ENCODE measurements around the gene AKAP17A.

Gene AKAP17A

GRCh38 chrX:1609311-1609710 lies 17.9 kb downstream of the AKAP17A start:
- Histone ChIP-seq H3K9ac (ENCODE audit: low read length) (no peak overlapping the region), H3K36me3 (ENCODE audit: insufficient read depth, low read length) (peaks cover 5% of the 10 kb centered on the region), H3F3A (ENCODE audit: insufficient read depth, low read length) (0 out of 2 replicates have a peak, but pooled peaks cover 6% of the 10 kb centered on the region), H3K4me1 (ENCODE audit: insufficient read depth, low read length, severe bottlenecking) (peaks cover 28% of the 10 kb centered on the region), H3K27ac (ENCODE audit: low read depth, low read length, poor library complexity, severe bottlenecking) (no peak overlapping the region), H3K4me2 (ENCODE audit: low read length) (no peak overlapping the region), H3K79me2 (ENCODE audit: insufficient read depth, low read length) (no peaks in the 10 kb centered on the region), H2AFZ (ENCODE audit: low read length) (no peak overlapping the region), H3K9me2 (ENCODE audit: low read depth, low read length) (no peaks in the 10 kb centered on the region), H3K27me3 (ENCODE audit: insufficient read depth, low read length) (no peaks in the 10 kb centered on the region), H3K4me3 (ENCODE audit: low read depth, low read length, poor library complexity, severe bottlenecking) (no peak overlapping the region), H4K20me1 (ENCODE audit: insufficient read depth, low read length) (no peaks in the 10 kb centered on the region), H3K9me3 (ENCODE audit: low read length) (no peaks in the 10 kb centered on the region)
- TF ChIP-seq EZH2 (IDR thresholded peaks at IDR 0.05; ENCODE audit: borderline replicate concordance, low read length) (no peak), CTCF (IDR thresholded peaks at IDR 0.05; ENCODE audit: low read length) (no peak)

DNA sequence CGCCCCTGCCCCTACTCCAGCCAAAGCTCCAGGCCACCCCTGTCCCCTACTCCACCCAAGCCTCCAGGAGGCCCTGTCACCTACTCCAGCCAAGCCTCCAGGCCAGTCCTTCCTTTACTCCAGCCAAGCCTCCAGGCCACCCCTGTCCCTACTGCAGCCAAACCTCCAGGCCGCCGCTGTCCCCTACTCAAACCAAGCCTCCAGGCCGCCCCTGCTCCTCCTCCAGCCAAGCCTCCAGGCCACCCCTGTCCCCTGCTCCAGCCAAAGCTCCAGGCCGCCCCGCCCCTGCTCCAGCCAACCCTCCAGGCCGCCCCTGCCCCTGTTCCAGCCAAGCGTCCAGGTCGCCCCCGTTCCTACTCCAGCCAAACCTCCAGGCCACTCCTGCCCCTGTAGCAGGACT lies 18.4 kb downstream of the AKAP17A start:
- Histone ChIP-seq H3K9ac (ENCODE audit: low read length) (no peak overlapping the region), H3K4me1 (ENCODE audit: insufficient read depth, low read length, severe bottlenecking) (peaks cover 29% of the 10 kb centered on the region), H3K27ac (ENCODE audit: low read depth, low read length, poor library complexity, severe bottlenecking) (peak overlapping the region; percentile 20), H3K9me3 (ENCODE audit: low read length) (no peaks in the 10 kb centered on the region), H3F3A (ENCODE audit: insufficient read depth, low read length) (0 out of 2 replicates have a peak, but pooled peaks cover 4% of the 10 kb centered on the region), H4K20me1 (ENCODE audit: insufficient read depth, low read length) (no peaks in the 10 kb centered on the region), H3K27me3 (ENCODE audit: insufficient read depth, low read length) (no peaks in the 10 kb centered on the region), H3K36me3 (ENCODE audit: insufficient read depth, low read length) (peaks cover under 1% of the 10 kb centered on the region; the same call in 1 of the 2 replicates), H2AFZ (ENCODE audit: low read length) (no peak overlapping the region), H3K4me3 (ENCODE audit: low read depth, low read length, poor library complexity, severe bottlenecking) (no peak overlapping the region), H3K4me2 (ENCODE audit: low read length) (no peak overlapping the region), H3K79me2 (ENCODE audit: insufficient read depth, low read length) (no peaks in the 10 kb centered on the region), H3K9me2 (ENCODE audit: low read depth, low read length) (no peaks in the 10 kb centered on the region)
- TF ChIP-seq EZH2 (IDR thresholded peaks at IDR 0.05; ENCODE audit: borderline replicate concordance, low read length), result no peak
- no peak for TF ChIP-seq CTCF (IDR thresholded peaks at IDR 0.05; ENCODE audit: low read length)

- no peaks in the 10 kb centered on the region for H3K27me3 ChIP-seq (ENCODE audit: insufficient read depth, low read length)
- no peaks in the 10 kb centered on the region for H3K79me2 ChIP-seq (ENCODE audit: insufficient read depth, low read length)
- H2AFZ ChIP-seq (ENCODE audit: low read length), result no peak overlapping the region
- no peaks in the 10 kb centered on the region for H3K36me3 ChIP-seq (ENCODE audit: insufficient read depth, low read length)
- H3K27ac ChIP-seq (ENCODE audit: low read depth, low read length, poor library complexity, severe bottlenecking), result peak overlapping the region; percentile 20
- 0 out of 2 replicates have a peak, but pooled peaks cover 4% of the 10 kb centered on the region for H3F3A ChIP-seq (ENCODE audit: insufficient read depth, low read length)
- no peaks in the 10 kb centered on the region for H4K20me1 ChIP-seq (ENCODE audit: insufficient read depth, low read length)
- H3K9ac ChIP-seq (ENCODE audit: low read length), result no peak overlapping the region
- H3K4me1 ChIP-seq (ENCODE audit: insufficient read depth, low read length, severe bottlenecking), result peaks cover 33% of the 10 kb centered on the region
- H3K9me2 ChIP-seq (ENCODE audit: low read depth, low read length), result no peaks in the 10 kb centered on the region
- H3K9me3 ChIP-seq (ENCODE audit: low read length), result no peaks in the 10 kb centered on the region
- no peak for TF ChIP-seq EZH2 (IDR thresholded peaks at IDR 0.05; ENCODE audit: borderline replicate concordance, low read length)
- no peak for TF ChIP-seq CTCF (IDR thresholded peaks at IDR 0.05; ENCODE audit: low read length)
- H3K4me2 ChIP-seq (ENCODE audit: low read length), result no peak overlapping the region
- H3K4me3 ChIP-seq (ENCODE audit: low read depth, low read length, poor library complexity, severe bottlenecking), result no peak overlapping the region
Observed at GRCh38 chrX:1610166-1610565, 18.8 kb downstream of the AKAP17A start.
